Fibroblast of lung (primary cell): ENCODE results near the gene CHRNA3. TPM values are rescaled to one million over a fixed set of nuclear protein-coding genes. Genes with fewer than 3 reads are reported as not detected.
A peak's percentile ranks its signal among the peaks of the same experiment; 100 is the strongest.

Experiments
- DNase-seq, 2 donors: peaks; one replicate each; pipeline versions ENCODE4 v3.0.0 to v3.0.0-alpha.2; 2010; ENCODE audit warnings: low read depth in 2 of 2
- H2AFZ ChIP-seq: 2 replicates; pipeline ENCODE4 v1.5.1; 2012; ENCODE audit warnings: low read length, control low read depth, inconsistent platforms
- H3K27ac ChIP-seq: 2 replicates; pipeline ENCODE4 v1.5.1; 2011; ENCODE audit warnings: low read length, control low read depth; ENCODE audit not compliant: insufficient read depth
- H3K27me3 ChIP-seq: 2 replicates; pipeline ENCODE4 v1.5.1; 2011; ENCODE audit warnings: mild to moderate bottlenecking, low read length; ENCODE audit not compliant: control insufficient read depth, insufficient read depth
- H3K36me3 ChIP-seq: 2 replicates; pipeline ENCODE4 v1.5.1; 2011; ENCODE audit warnings: low read length; ENCODE audit not compliant: control insufficient read depth, insufficient read depth
- H3K4me1 ChIP-seq: 2 replicates; pipeline ENCODE4 v1.5.1; 2011; ENCODE audit warnings: low read length; ENCODE audit not compliant: control insufficient read depth, insufficient read depth; ENCODE audit errors: extremely low read depth
- H3K4me2 ChIP-seq: 2 replicates; pipeline ENCODE4 v1.5.1; 2011; ENCODE audit warnings: low read length, control low read depth; ENCODE audit not compliant: insufficient read depth; ENCODE audit errors: extremely low read depth
- H3K4me3 ChIP-seq, 4 experiments: fragments of 200-600 bp in 1 of 4; sonication (generic) in 1 of 4; replicated peaks in 1 of 4; 2 replicates each; pipeline ENCODE4 v1.5.1; 2011 to 2016; ENCODE audit warnings: low read length in 4 of 4, low read depth in 3 of 4, mild to moderate bottlenecking in 3 of 4, control low read depth in 2 of 4, inconsistent platforms in 1 of 4, mixed read lengths in 1 of 4; ENCODE audit not compliant: insufficient read depth in 1 of 4; ENCODE audit errors: control extremely low read depth in 1 of 4
- H3K79me2 ChIP-seq: 2 replicates; pipeline ENCODE4 v1.5.1; 2012; ENCODE audit warnings: mild to moderate bottlenecking, low read length, inconsistent platforms; ENCODE audit not compliant: control insufficient read depth, insufficient read depth
- H3K9ac ChIP-seq: 2 replicates; pipeline ENCODE4 v1.5.1; 2011; ENCODE audit warnings: mild to moderate bottlenecking, low read length, control low read depth; ENCODE audit not compliant: insufficient read depth
- H3K9me3 ChIP-seq: 2 replicates; pipeline ENCODE4 v1.5.1; 2012; ENCODE audit warnings: low read depth, low read length; ENCODE audit not compliant: control insufficient read depth, insufficient read depth
- H4K20me1 ChIP-seq: 2 replicates; pipeline ENCODE4 v1.5.1; 2011; ENCODE audit warnings: low read length; ENCODE audit not compliant: control insufficient read depth, insufficient read depth; ENCODE audit errors: extremely low read depth
- EZH2 ChIP-seq: IDR thresholded peaks from 2 replicates; pipeline ENCODE4 v1.5.1; 2012; ENCODE audit warnings: low read length, control low read depth, mild to moderate bottlenecking; ENCODE audit errors: missing control alignments
- polyA plus RNA-seq, 2 donors: library from polyadenylated mRNA; depleted of rRNA in 1 of 2; stranded (reverse) in 1 of 2; unstranded in 1 of 2; fragments of >200 nt; gene quantifications; 2 replicates each; pipeline ENCODE4 v1.2.1, GENCODE V29; 2011 to 2012; ENCODE audit warnings: missing spikeins in 1 of 2
- total RNA-seq: library from RNA; depleted of rRNA; stranded (reverse); fragments of >200 nt; gene quantifications from 2 replicates; pipeline ENCODE4 v1.2.1, GENCODE V29; 2014
- TF ChIP-seq, protein P1 (sequence below), 2 donors: IDR thresholded peaks in 1 of 2; conservative IDR thresholded peaks in 1 of 2; 1 replicate in 1 of 2; 2 replicates in 1 of 2; pipeline ENCODE4 v1.5.1; 2011 to 2012; ENCODE audit warnings: low read length in 2 of 2, control low read depth in 1 of 2, inconsistent platforms in 1 of 2, low read depth in 1 of 2, mild to moderate bottlenecking in 1 of 2

The CHRNA3 gene
- total and polyA plus RNA-seq, 2 donors (not counting 1 experiment from before 2014, with no cell fraction given) = not detected

DNA sequence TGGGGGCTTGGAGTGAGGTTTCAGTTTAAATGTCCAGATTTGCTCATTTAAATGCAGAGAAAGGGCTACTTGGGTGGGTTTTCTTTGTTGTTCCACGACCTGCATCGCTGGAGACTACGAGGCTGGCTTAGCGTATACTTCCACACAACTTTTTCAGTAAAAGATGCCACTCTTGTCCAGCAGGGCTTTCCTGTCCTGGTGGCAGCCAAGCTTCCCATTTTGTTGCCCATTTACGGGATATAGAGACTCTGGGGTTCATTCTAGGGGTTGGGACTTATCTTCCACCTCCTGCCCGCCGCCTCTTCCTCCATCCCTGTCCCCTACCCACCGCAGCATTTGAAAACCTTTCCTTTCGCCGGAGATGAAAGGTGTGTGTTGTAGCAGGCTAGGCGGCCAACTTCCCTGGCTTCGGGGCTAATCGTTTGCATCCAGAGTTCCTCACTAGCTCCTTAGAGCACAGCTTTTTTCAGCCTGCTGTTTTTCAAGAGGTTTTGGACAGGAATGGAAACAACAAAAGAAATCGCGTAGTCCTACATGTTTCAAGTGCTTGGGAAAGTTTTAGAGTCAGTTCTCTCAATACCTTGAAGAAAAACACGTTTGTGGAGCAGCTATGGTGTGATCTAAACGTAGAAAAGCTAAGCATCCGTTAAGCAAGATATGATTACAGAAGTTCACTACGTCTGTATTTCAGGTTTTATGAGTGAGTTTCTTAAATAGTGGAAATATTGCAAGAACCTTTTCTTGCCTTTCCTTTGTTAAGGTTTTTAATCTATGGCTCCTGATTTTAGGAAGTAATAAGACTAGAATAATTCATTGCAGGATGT lies 54.6 kb downstream of the CHRNA3 start:
- peak overlapping the region; percentile 80 for H2AFZ ChIP-seq
- no peak overlapping the region for H3K9ac ChIP-seq
- no peaks in the 10 kb centered on the region for H4K20me1 ChIP-seq
- H3K27ac ChIP-seq = no peak overlapping the region
- H3K36me3 ChIP-seq = no peaks in the 10 kb centered on the region
- peak overlapping the region; percentile 98 for H3K4me2 ChIP-seq
- TF ChIP-seq EZH2 = no peak
- TF ChIP-seq, protein P1, sequence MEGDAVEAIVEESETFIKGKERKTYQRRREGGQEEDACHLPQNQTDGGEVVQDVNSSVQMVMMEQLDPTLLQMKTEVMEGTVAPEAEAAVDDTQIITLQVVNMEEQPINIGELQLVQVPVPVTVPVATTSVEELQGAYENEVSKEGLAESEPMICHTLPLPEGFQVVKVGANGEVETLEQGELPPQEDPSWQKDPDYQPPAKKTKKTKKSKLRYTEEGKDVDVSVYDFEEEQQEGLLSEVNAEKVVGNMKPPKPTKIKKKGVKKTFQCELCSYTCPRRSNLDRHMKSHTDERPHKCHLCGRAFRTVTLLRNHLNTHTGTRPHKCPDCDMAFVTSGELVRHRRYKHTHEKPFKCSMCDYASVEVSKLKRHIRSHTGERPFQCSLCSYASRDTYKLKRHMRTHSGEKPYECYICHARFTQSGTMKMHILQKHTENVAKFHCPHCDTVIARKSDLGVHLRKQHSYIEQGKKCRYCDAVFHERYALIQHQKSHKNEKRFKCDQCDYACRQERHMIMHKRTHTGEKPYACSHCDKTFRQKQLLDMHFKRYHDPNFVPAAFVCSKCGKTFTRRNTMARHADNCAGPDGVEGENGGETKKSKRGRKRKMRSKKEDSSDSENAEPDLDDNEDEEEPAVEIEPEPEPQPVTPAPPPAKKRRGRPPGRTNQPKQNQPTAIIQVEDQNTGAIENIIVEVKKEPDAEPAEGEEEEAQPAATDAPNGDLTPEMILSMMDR (conservative IDR thresholded peaks at IDR 0.05 in 1 of 2, IDR thresholded peaks at IDR 0.05 in 1 of 2; ENCODE audit: low read depth in 1 of 2, low read length in 2 of 2) = peak; percentile 12 to 33
- H3K27me3 ChIP-seq = peaks cover 5% of the 10 kb centered on the region
- no peaks in the 10 kb centered on the region for H3K79me2 ChIP-seq
- peak; percentile 15 to 16 for DNase-seq
- H3K4me3 ChIP-seq = peak overlapping the region; percentile 57 to 82 (median 66)
- no peaks in the 10 kb centered on the region for H3K9me3 ChIP-seq
- peaks cover 3% of the 10 kb centered on the region for H3K4me1 ChIP-seq

DNA sequence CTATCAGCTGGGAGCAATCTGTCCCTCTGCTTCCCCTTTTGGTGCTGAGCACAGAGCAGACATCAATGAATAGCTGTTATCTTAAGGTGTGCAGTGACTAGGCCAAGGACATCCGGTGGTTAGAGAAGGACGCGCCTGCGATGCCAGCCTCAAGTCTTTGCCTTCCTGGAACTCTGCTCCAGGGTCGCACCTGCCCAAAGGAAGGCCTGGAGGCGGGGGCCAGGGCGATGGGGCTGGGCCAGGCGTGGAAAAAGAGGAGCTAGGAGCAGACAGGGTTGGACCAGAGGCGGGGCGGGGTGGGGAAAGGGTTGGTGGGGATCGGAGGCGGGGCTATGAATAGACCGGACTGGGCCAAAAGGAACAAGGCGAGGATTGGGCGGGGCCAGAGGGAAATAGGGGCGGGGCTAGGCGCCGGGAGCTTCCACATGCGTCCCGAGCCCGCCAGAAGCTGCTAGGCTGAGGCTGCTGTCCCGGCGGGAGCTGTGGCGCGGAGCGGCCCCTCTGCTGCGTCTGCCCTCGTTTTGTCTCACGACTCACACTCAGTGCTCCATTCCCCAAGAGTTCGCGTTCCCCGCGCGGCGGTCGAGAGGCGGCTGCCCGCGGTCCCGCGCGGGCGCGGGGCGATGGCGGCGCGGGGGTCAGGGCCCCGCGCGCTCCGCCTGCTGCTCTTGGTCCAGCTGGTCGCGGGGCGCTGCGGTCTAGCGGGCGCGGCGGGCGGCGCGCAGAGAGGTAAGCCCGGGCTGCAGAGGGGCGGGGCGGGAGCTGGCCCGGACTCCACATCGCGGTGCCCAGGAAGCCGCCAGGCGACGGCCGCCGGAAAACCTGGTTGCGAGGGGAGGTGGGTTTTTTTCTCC lies 55.5 kb downstream of the CHRNA3 start, which contains the start of gene CHRNA5:
TSS of gene CHRNA5 (plus strand) at position 424 of the 854 bp plus-strand sequence. CDS start at position 624, 200 bp downstream.
- Histone ChIP-seq H4K20me1 (no peaks in the 10 kb centered on the region), H3K36me3 (no peaks in the 10 kb centered on the region), H2AFZ (peak within 1 kb of the TSS; percentile 80), H3K27ac (no peak within 1 kb of the TSS), H3K4me2 (peak within 1 kb of the TSS; percentile 98), H3K79me2 (no peaks in the 10 kb centered on the region), H3K4me3 (peak within 1 kb of the TSS; percentile 57 to 82 (median 66)), H3K9me3 (no peaks in the 10 kb centered on the region), H3K27me3 (peaks cover 5% of the 10 kb centered on the region), H3K9ac (peak within 1 kb of the TSS; percentile 42), H3K4me1 (peaks cover 3% of the 10 kb centered on the region)
- TF ChIP-seq, protein P1 (conservative IDR thresholded peaks at IDR 0.05 in 1 of 2, IDR thresholded peaks at IDR 0.05 in 1 of 2; ENCODE audit: low read depth in 1 of 2, low read length in 2 of 2) = no peak
- TF ChIP-seq EZH2 = no peak
- DNase-seq = peak; percentile 79 to 80

DNA sequence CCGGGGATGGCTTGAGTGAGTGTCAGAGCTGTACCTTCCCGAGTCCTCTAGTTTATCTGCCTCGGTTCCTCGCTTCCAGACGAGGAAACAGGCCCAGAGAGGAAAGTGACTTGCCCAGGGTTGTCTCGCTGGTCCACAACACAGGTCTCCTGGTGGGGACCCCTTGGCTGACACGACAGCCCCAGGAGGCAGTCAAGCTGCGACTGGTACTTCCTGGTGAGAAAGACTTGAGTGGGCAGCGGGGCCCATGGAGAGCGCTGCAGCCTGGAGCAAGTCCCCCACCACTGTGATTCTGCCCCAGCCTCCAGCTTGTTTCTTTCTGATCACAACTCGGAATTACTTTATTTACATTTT lies 56.1 kb downstream of the CHRNA3 start:
- no peak overlapping the region for H2AFZ ChIP-seq
- H3K9me3 ChIP-seq = no peaks in the 10 kb centered on the region
- peak overlapping the region in 1 of 4 experiments; percentile 57 for H3K4me3 ChIP-seq
- H3K36me3 ChIP-seq = no peaks in the 10 kb centered on the region
- H3K27me3 ChIP-seq = peaks cover 5% of the 10 kb centered on the region
- H3K4me1 ChIP-seq = peaks cover 3% of the 10 kb centered on the region
- H4K20me1 ChIP-seq = no peaks in the 10 kb centered on the region
- no peak overlapping the region for H3K4me2 ChIP-seq
- TF ChIP-seq EZH2 = no peak
- TF ChIP-seq, protein P1 (conservative IDR thresholded peaks at IDR 0.05 in 1 of 2, IDR thresholded peaks at IDR 0.05 in 1 of 2; ENCODE audit: low read depth in 1 of 2, low read length in 2 of 2) = no peak
- DNase-seq = no peak
- no peaks in the 10 kb centered on the region for H3K79me2 ChIP-seq
- no peak overlapping the region for H3K9ac ChIP-seq
- no peak overlapping the region for H3K27ac ChIP-seq
